Ramos (cell line): Measurements from ENCODE around the gene STUM.

Experiments
- in situ Hi-C: fragments of 300-500 bp; cut with MboI; formaldehyde crosslinking; loops from one replicate; pipeline ENCODE4 v1.14.3; 2022; ENCODE audit warnings: low sequenced_read_pairs; ENCODE audit not compliant: unreplicated experiment

Gene STUM

GRCh38 chr1:226532553-226532952, 16.0 kb upstream of the STUM start:
- in situ Hi-C loops, result no loop called here

GRCh38 chr1:226533220-226533619, 15.3 kb upstream of the STUM start:
- in situ Hi-C loops, result no loop called here

- in situ Hi-C loops, result no loop called here
Measured at GRCh38 chr1:226534098-226534497, 14.5 kb upstream of the STUM start.

GRCh38 chr1:226534645-226535044, 13.9 kb upstream of the STUM start:
- in situ Hi-C loops, result no loop called here

DNA sequence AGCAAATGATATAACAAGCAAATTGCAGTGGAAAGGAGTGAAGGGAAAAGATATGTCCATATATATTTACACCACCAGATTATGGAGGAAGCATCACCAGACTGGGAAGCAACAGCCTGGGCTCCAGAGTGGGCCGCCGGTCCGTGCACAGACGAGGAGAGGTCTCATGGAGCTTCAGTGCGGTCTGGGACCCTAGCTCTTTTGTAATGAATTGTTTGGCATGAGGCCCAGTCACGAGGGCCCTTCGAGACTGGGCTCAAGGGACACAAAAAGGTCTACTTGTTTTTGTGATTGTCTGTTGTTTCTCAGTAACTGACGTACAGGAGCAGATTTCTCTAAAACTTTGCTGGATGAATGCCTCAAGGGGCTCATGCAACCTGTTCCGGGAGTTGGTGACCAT, 12.9 kb upstream of the STUM start:
- in situ Hi-C loops, result no loop called here

GRCh38 chr1:226541231-226541630, 7.3 kb upstream of the STUM start:
- in situ Hi-C loops, result loop anchor here (10.0 kb wide), 1 partner anchor 116 kb away; no protein-coding TSS in a partner anchor

DNA sequence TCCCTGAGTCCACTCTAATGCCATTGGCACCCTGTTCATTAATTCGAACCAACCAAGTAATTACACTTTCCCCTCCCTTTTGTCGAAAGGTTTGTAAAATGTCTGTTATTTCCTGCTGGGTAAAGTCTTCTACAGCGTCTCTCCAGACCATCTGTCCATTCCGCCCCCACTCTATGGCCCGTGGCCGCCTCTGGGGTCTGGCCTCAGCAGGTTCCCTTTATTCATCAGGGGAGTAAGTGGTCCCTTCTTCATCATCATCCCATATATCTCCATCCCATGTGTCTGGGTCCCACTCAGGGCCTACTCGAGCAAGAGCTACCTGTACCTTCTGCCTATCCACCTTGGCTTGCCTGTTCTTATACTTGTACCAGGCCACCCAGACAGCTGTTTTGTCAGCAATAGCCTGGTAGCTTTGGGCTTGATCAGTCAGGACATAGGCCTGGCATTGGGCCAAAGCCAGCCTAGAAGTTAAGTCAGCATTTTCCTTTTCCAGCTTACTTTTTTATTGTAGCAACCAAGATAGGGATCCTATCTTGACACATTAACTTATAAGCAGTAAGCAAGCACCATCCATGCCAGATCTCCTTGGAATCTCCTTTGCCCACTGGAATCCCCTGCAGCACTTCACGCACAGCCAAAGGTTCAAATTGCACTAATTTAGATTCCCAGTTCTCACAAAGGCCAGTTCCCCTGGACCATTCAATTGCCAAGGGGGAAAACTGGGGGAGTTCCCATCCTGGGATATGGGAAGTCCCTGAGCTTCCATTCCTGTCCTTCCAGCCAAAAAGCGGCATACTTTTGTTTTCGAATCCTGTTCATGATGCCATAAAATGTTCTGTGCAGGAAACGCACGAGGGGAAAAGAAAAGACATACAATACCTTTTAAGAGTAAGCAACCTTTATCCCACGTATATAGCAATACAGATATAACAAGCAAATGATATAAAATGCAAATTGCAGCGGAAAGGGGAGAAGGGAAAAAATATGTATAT, 6.6 kb upstream of the STUM start:
- in situ Hi-C loops, result loop anchor here (10.0 kb wide), 1 partner anchor 117 kb away; no protein-coding TSS in a partner anchor

DNA sequence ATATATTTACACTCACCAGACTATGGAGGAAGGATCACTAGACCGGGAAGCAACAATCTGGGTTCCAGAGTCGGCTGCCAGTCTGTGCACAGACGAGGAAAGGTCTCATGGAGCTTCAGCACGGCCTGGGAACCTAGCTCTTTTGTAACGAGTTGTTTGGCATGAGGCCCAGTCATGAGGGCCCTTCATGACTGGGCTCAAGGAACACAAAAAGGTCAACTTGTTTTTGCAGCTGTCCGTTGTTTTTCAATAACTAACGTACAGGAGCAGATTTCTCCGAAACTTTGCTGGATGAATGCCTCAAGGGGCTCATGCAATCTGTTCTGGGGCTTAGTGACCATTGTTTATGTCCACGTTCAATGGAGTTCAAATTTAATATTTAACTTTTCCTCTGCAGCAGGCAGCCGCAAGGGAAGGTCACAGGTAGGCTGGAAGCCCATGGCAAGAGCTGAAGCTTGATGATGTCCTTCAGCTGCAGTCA, 5.9 kb upstream of the STUM start:
- in situ Hi-C loops, result loop anchor here (10.0 kb wide), 1 partner anchor 118 kb away; no protein-coding TSS in a partner anchor

GRCh38 chr1:226545836-226546596, 2.5 kb upstream of the STUM start:
- in situ Hi-C loops, result loop anchor here (10.0 kb wide), 1 partner anchor 121 kb away; no protein-coding TSS in a partner anchor

DNA sequence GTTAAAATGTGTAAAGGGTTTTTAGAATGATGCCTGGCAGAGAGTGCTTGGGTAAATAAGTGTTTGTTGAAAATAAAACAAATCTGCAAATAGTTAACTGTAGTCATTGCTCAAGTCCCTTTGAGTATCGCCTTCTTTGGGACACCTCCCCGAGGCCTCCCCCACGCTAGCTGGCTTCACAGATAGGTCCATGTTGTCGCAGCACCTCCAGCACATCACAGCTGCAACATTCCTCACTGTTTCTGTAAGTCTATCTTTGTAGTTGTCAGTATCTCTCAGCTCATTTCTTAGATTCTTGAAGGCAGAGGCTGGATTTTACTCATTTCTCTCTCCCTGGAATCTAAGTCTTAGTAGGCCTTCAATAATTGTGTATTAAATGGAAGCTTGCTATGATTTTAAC, 1.6 kb upstream of the STUM start:
- in situ Hi-C loops, result loop anchor here (10.0 kb wide), 1 partner anchor 122 kb away; no protein-coding TSS in a partner anchor

DNA sequence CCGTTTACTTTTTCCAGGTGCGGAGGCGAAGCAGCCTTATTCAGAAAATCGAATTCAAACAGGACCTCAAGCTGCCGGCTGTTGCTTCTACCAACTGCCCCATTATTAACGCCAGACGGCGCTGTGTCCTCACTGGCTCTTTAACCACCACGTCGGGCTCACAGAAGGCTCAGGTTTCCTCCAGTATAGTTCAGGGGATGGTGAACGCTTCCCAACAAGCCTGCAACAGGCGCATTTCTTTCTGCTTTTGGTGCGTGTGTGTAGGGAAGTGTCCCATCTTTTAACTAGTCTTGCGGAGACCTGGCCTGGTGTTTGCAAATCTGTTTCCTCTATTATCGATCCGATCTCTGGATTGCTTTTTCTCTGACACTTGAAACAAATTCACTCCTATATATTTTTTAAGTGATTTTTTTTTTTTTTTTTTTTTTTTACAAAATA, 791 bp upstream of the STUM start:
- in situ Hi-C loops, result loop anchor here (10.0 kb wide), 1 partner anchor 123 kb away; no protein-coding TSS in a partner anchor

GRCh38 chr1:226549094-226549936, 751 bp downstream of the STUM start:
- in situ Hi-C loops, result loop anchor here (10.0 kb wide), 1 partner anchor 125 kb away; no protein-coding TSS in a partner anchor

DNA sequence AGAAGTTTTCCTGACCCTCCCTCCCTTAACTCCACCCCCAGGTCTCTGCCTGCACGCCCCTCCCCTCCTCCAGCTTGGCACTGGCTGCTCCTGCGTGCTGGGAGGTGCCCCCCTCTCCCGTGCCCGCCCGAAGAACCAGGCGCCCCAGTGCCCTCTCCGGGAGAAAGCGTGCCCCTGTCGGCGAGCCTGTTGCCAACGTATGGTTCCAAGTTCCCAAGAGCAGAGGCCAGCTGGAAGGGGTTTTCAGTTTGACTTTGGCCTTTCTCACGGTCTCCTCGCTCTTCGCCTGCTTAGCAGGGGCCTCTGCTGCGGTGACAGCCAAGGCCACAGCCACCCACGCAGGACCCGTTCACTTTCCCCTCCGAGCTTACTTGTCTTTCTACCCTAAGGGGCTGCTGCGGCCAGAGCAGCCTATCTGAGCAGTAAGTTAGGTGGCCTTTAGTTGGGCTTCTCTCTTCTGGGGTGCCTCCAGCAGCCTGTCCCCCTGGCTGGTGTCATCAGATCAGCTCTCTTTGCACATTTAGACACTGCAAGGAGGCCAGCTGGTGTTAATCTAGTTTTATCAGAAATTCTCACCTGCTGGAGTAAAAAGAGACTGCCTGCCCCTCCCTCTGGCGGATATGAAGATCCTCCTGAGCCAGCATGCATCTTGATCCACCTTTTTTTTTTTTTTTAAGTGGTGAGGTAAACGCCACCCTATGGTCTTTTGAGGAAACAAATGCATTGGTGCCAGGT, 1.5 kb downstream of the STUM start:
- in situ Hi-C loops, result loop anchor here (10.0 kb wide), 1 partner anchor 125 kb away; no protein-coding TSS in a partner anchor

DNA sequence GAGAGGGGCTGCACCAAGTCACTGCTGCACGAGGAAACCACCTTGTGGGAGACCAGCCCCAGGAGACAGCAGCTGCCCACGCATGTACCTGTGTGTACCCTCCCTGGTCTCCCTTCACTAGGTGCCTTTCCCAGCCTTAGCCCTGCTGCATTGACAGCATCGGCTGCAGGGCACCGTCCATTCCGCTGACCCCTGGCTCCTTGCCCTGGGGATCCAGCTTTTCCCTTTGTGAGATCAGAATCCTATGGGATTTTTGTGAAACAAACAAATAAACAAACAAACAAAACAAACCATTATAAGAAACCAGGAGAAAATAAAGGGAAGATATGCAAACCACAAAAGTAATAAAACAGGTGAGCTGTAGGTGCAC, 2.1 kb downstream of the STUM start:
- in situ Hi-C loops, result no loop called here

DNA sequence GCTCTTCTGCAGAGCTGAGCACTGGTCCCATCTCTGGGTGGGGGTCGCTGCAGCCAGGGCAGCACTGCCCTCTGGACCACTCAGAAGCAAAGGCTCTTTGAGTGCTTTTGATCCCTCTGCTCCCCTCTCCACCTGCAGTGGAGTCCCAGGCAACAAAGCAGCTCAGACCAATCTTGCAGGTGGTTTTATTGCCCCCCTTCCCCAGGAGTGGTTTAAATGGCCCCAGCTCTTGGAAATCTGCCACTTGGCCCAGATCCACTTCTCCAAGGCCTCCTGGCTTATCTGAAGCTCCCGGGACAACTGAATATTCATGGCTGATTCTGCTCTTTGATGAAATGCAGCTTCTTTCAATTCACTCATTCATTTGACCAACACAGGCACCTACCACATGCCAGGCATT, 2.7 kb downstream of the STUM start:
- in situ Hi-C loops, result no loop called here

DNA sequence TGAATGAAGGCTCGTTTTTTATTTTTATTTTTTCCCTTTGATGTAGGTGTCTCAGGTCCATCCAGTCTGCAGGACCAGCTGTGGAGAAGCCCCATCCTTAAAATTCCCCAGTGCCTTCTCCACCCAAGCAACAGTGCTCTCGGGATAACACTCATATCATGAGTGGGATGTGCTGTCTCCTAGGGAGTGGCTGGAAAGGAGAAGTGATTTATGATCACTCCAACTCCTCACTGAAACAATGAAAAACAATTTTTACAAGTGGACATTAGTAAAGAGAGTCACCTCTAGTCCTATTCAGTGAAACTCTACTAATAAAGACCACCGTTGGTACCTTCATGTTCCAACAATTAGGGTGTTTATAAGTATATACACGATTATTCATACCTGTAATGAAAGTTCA, 3.5 kb downstream of the STUM start:
- in situ Hi-C loops, result no loop called here

- in situ Hi-C loops, result no loop called here
Measured at GRCh38 chr1:226553266-226553923, 4.8 kb downstream of the STUM start.

- in situ Hi-C loops, result no loop called here
Measured at GRCh38 chr1:226553924-226554282, 5.3 kb downstream of the STUM start.

- in situ Hi-C loops, result no loop called here
Measured at GRCh38 chr1:226555092-226555491, 6.5 kb downstream of the STUM start.
